Parathyroid adenoma (tissue), 2 donors: ENCODE results near the gene POLK.

ENCODE experiments used
- H2AFZ ChIP-seq: fragments of 300-600 bp; sonication (generic); one replicate; pipeline ENCODE4 v1.7.0; 2017; ENCODE audit warnings: antibody characterized with exemption, mild to moderate bottlenecking
- H3K27ac ChIP-seq: fragments of 300-600 bp; sonication (generic); one replicate; pipeline ENCODE4 v1.7.0; 2017
- H3K27me3 ChIP-seq: fragments of 300-600 bp; sonication (generic); one replicate; pipeline ENCODE4 v1.7.0; 2017; ENCODE audit warnings: low read length; ENCODE audit not compliant: control insufficient read depth, insufficient read depth
- H3K36me3 ChIP-seq: fragments of 300-600 bp; sonication (generic); one replicate; pipeline ENCODE4 v1.7.0; 2017; ENCODE audit warnings: low read length; ENCODE audit not compliant: control insufficient read depth, insufficient read depth
- H3K4me1 ChIP-seq: fragments of 300-600 bp; sonication (generic); one replicate; pipeline ENCODE4 v1.7.0; 2017; ENCODE audit warnings: control low read depth
- H3K4me2 ChIP-seq: fragments of 300-600 bp; sonication (generic); one replicate; pipeline ENCODE4 v1.7.0; 2017; ENCODE audit warnings: low read length
- H3K4me3 ChIP-seq: fragments of 300-600 bp; sonication (generic); one replicate; pipeline ENCODE4 v1.7.0; 2017; ENCODE audit warnings: low read depth, low read length
- H3K79me2 ChIP-seq: fragments of 300-600 bp; sonication (generic); one replicate; pipeline ENCODE4 v1.7.0; 2017; ENCODE audit warnings: control low read depth
- H3K9ac ChIP-seq: fragments of 300-600 bp; sonication (generic); one replicate; pipeline ENCODE4 v1.7.0; 2017; ENCODE audit warnings: mild to moderate bottlenecking
- H3K9me3 ChIP-seq: fragments of 300-600 bp; sonication (generic); one replicate; pipeline ENCODE4 v1.7.0; 2017; ENCODE audit warnings: low read length; ENCODE audit not compliant: control insufficient read depth
- CTCF ChIP-seq: fragments of 300-600 bp; sonication (generic); IDR thresholded peaks from one replicate; pipeline ENCODE4 v1.7.0; 2017; ENCODE audit warnings: antibody characterized with exemption, mild to moderate bottlenecking
- donor health status: primary hyperparathyroidism.

Gene POLK

GRCh38 chr5:75512383-75513074 lies 838 bp downstream of the POLK start:
- Histone ChIP-seq H3K9me3 (no peaks in the 10 kb centered on the region), H3K9ac (no peak overlapping the region), H3K4me1 (peaks cover 13% of the 10 kb centered on the region), H3K27me3 (no peaks in the 10 kb centered on the region), H3K79me2 (peaks cover 68% of the 10 kb centered on the region), H3K4me2 (peak overlapping the region; percentile 83), H3K27ac (peak overlapping the region; percentile 89), H3K36me3 (no peaks in the 10 kb centered on the region), H3K4me3 (peak overlapping the region; percentile 94), H2AFZ (peak overlapping the region; percentile 96)
- no peak for TF ChIP-seq CTCF

GRCh38 chr5:75513841-75514240 lies 2.1 kb downstream of the POLK start:
- no peak overlapping the region for H2AFZ ChIP-seq
- no peaks in the 10 kb centered on the region for H3K27me3 ChIP-seq
- no peak overlapping the region for H3K4me2 ChIP-seq
- H3K4me3 ChIP-seq, result no peak overlapping the region
- H3K9me3 ChIP-seq, result no peaks in the 10 kb centered on the region
- peaks cover 13% of the 10 kb centered on the region for H3K4me1 ChIP-seq
- TF ChIP-seq CTCF, result no peak
- H3K27ac ChIP-seq, result no peak overlapping the region
- H3K9ac ChIP-seq, result no peak overlapping the region
- peaks cover 62% of the 10 kb centered on the region for H3K79me2 ChIP-seq
- H3K36me3 ChIP-seq, result no peaks in the 10 kb centered on the region

GRCh38 chr5:75514323-75514722 lies 2.6 kb downstream of the POLK start:
- no peaks in the 10 kb centered on the region for H3K36me3 ChIP-seq
- no peak overlapping the region for H3K4me2 ChIP-seq
- H3K4me1 ChIP-seq, result peaks cover 13% of the 10 kb centered on the region
- no peak overlapping the region for H3K4me3 ChIP-seq
- no peaks in the 10 kb centered on the region for H3K9me3 ChIP-seq
- H3K27ac ChIP-seq, result no peak overlapping the region
- no peaks in the 10 kb centered on the region for H3K27me3 ChIP-seq
- TF ChIP-seq CTCF, result no peak
- no peak overlapping the region for H2AFZ ChIP-seq
- H3K79me2 ChIP-seq, result peaks cover 57% of the 10 kb centered on the region
- H3K9ac ChIP-seq, result no peak overlapping the region

- no peaks in the 10 kb centered on the region for H3K27me3 ChIP-seq
- H3K4me2 ChIP-seq, result no peak overlapping the region
- peaks cover 32% of the 10 kb centered on the region for H3K79me2 ChIP-seq
- no peak overlapping the region for H2AFZ ChIP-seq
- no peaks in the 10 kb centered on the region for H3K36me3 ChIP-seq
- H3K9me3 ChIP-seq, result no peaks in the 10 kb centered on the region
- peaks cover under 1% of the 10 kb centered on the region for H3K4me1 ChIP-seq
- H3K4me3 ChIP-seq, result no peak overlapping the region
- no peak overlapping the region for H3K9ac ChIP-seq
- H3K27ac ChIP-seq, result no peak overlapping the region
- no peak for TF ChIP-seq CTCF
Observed at GRCh38 chr5:75519761-75520160, 8.1 kb downstream of the POLK start.

- H2AFZ ChIP-seq, result no peak overlapping the region
Observed at GRCh38 chr5:75521195-75521594, 9.5 kb downstream of the POLK start.

More at GRCh38 chr5:75521195-75521594, 9.5 kb downstream of the POLK start:
- Histone ChIP-seq H3K4me3 (no peak overlapping the region), H3K36me3 (no peaks in the 10 kb centered on the region), H3K4me1 (peaks cover 9% of the 10 kb centered on the region), H3K27ac (no peak overlapping the region), H3K27me3 (no peaks in the 10 kb centered on the region), H3K4me2 (no peak overlapping the region), H3K79me2 (peaks cover 22% of the 10 kb centered on the region), H3K9ac (no peak overlapping the region), H3K9me3 (no peaks in the 10 kb centered on the region)
- no peak for TF ChIP-seq CTCF
